HG02678 (cell line): ENCODE results near the gene CDKN2AIP.

Source experiments
- ATAC-seq: cut with Tn5 transposase; IDR thresholded peaks from one replicate; pipeline ENCODE4 v1.9.1; 2021; ENCODE audit warnings: mild to moderate bottlenecking, moderate library complexity; ENCODE audit not compliant: unreplicated experiment

Gene CDKN2AIP

GRCh38 chr4:183444214-183445096 lies at the start of gene CDKN2AIP:
Gene CDKN2AIP (plus strand): TSS chr4:183444636. CDS start chr4:183444798, 162 bp downstream.
- peak; percentile 86 for ATAC-seq

DNA sequence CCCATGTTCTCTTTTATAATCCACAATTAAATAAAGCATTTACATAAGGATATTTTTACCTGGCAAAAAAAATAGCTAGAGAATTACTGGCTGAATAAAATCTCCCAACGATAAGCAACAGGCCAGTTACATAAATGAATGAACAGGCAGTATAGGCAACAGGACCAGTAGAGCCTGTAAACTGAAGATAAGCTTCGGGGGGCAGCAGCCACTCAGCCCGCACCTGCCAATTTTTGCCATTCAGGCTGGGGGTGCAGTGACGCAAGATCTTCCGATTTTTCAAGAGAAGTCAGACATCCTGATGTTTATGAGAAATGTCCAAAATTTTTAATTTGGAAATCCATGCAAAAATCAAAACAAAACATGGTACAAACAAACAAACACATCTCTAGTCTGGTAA lies 49.0 kb upstream of the CDKN2AIP start:
- ATAC-seq = no peak

DNA sequence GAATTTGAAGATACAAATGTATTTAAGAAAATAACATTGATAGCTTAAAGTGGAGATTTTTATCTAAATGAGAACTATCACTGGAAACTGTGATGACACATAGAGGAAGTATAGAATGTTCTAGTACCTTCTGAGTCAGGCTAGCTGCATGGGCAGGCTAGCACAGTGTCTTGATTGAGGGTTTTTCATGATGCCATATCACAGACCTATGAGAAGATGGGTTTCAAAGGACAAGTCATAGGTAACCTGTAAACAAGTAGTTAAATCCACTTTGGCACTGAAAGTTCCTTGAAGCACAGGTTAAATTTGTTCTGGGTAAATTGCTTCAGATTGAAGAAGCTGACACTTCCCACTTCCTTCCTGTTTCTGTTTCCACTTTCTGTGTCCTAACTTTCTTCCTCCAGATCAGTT lies 48.2 kb upstream of the CDKN2AIP start:
- ATAC-seq = no peak

GRCh38 chr4:183397741-183398297 lies 46.6 kb upstream of the CDKN2AIP start:
- ATAC-seq = no peak

- ATAC-seq = peak; percentile 95
Measured at GRCh38 chr4:183398298-183399125, 45.9 kb upstream of the CDKN2AIP start.

GRCh38 chr4:183399126-183399522 lies 45.3 kb upstream of the CDKN2AIP start:
- peak; percentile 1 for ATAC-seq

GRCh38 chr4:183399616-183400015 lies 44.8 kb upstream of the CDKN2AIP start:
- ATAC-seq = no peak

- ATAC-seq = no peak
Measured at GRCh38 chr4:183400035-183400434, 44.4 kb upstream of the CDKN2AIP start.

- no peak for ATAC-seq
Measured at GRCh38 chr4:183401473-183401872, 43.0 kb upstream of the CDKN2AIP start.

DNA sequence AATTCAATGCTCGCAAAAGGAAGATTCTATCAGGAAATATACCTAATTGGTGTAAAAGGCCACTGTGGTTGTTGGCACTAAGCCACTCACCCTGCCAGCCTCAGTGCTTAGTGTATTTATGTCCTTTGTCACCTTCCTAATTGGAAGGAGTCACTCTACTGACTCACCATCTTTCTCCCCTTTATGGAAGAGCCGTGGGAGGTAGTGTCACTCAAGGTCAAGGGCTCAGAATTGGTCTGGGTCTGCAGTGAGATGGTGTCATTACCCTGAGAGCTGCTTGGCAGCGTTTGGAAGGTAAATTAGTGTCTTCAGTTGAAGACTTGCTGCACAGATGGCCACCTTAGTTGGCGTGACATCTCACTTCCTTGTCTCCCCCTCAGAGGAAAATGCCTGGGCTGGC lies 41.7 kb upstream of the CDKN2AIP start:
- ATAC-seq = no peak

GRCh38 chr4:183403486-183403885 lies 41.0 kb upstream of the CDKN2AIP start:
- ATAC-seq = no peak

DNA sequence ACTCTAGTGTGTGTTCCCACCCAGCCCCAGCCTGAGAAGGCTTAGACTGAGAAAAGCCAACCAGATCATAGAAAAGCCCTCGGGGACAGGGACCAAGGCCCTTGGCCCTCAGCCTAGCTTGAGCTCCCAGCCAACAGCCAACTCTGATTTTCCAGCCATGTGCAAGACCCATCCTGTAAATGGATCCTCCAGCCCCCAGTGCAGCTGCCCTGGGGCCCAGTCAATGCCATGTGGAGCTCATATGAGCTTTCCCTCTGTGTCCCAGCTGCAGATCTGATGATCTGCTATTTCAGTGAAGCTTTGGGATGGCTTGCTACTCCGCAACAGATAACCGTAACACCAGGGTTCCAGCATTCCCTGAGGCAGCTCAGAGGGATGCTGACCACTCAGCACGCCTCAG lies 40.5 kb upstream of the CDKN2AIP start:
- ATAC-seq = no peak

- no peak for ATAC-seq
Measured at GRCh38 chr4:183405303-183405702, 39.1 kb upstream of the CDKN2AIP start.

DNA sequence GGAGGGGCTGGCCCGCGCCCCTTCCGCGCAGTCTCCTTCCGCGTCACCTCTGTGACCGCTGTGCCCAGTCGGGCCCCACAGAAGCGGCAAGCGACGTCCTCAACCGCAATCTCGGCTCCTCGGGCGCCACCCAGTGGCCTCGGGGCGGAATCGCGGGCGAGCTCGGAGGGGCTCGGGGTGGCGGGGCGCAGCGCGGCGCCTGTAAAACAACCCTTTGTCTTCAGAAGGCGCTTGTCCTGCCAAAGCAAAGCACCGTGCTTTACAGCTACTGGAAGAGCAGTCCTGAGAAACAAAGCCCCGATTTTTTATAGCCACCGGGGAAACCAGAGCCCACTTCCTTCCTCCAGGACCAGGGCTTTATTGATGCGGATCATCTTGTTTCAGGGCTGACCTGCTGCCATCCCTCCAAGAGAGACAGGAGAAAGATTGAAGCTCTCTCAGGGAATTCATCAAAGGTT lies 37.3 kb upstream of the CDKN2AIP start:
- ATAC-seq = peak; percentile 87

- ATAC-seq = no peak
Measured at GRCh38 chr4:183407635-183408464, 36.6 kb upstream of the CDKN2AIP start.

- no peak for ATAC-seq
Measured at GRCh38 chr4:183408796-183409195, 35.6 kb upstream of the CDKN2AIP start.

DNA sequence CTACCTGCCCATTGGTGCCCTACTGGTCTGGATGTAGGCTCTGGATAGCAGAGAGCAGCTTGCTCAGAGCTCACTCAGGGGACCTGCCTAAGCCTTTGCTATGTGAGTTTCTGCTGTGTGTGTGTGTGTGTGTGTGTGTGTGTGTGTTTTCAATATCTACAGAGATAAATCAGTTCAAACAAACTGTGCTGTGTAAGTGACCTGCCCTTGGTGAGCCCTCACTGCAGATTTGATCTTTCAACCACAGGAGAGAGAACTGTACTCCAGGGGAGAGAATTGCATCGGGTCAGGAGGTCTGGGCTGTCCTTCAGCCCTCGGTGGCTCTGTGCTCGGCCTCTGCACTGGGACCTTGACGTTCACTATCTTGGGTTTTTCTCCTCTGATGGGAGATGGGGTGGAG lies 35.0 kb upstream of the CDKN2AIP start:
- no peak for ATAC-seq

DNA sequence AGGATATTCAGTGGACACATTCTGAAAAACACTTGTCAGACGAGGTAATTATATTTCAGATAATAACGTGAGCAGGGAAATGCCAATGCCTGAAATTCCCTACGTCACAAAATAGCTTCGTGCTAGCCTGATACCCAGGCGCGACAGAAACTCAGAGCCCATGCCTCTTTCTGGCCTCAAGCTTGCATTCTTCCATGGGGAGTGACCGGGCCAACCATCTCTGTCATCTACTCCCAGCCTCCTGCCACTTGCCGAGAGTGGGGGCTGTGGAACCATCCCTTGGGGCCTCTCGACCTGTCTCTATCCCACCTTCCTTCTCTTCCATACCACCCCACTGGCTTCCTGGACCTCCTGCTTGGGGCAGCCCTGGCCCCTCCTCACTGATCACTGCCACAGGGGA lies 34.5 kb upstream of the CDKN2AIP start:
- ATAC-seq = no peak

GRCh38 chr4:183411291-183411861 lies 33.1 kb upstream of the CDKN2AIP start:
- peak; percentile 75 for ATAC-seq

DNA sequence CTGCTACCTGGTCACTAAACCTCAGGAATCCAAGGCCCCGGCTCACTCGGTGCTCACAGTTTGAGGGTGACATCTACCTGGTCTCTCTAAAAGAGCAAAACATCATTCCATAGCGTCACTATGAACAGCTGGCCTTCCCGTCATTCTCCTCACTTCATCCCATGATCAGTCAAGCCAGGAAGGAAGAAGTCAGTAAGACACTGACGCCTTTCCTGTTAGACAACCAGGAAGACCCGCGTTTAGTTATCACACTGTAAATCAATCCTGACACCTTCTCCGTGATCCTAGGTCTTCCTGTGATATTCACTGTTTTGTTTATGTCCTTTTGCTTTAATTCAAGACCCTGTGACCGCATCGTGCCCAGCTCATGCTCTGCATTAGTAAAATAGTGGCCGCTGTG lies 31.6 kb upstream of the CDKN2AIP start:
- no peak for ATAC-seq
